Measurements from ENCODE around the gene ZNF185. TPM values are rescaled to one million over a fixed set of nuclear protein-coding genes. Genes with fewer than 3 reads are reported as not detected.

ZNF185 gene
- total RNA-seq, 1 experiment from 2014 or later = 11.3 TPM

GRCh38 chrX:152907084-152907651 is 9.3 kb downstream of the ZNF185 start:
- Histone ChIP-seq H2BK15ac (ENCODE audit: low read depth, low read length) (no peak overlapping the region), H3K27me3 (ENCODE audit: insufficient read depth, low read length) (no peaks in the 10 kb centered on the region), H2AK5ac (ENCODE audit: insufficient read length, low read length) (no peak overlapping the region), H2BK12ac (ENCODE audit: insufficient read length, low read depth, low read length) (no peak overlapping the region), H3K14ac (ENCODE audit: insufficient read depth, low read length) (peak overlapping the region; percentile 61), H3K4ac (ENCODE audit: low read depth, low read length) (no peak overlapping the region), H3K4me2 (ENCODE audit: insufficient read depth, insufficient read length, low read length) (peak overlapping the region; percentile 50), H3K56ac (ENCODE audit: insufficient read length, low read depth, low read length) (no peak overlapping the region), H3K23ac (ENCODE audit: insufficient read length, low read depth, low read length) (no peak overlapping the region), H3K79me1 (ENCODE audit: insufficient read depth, low read depth, low read length, poor library complexity, severe bottlenecking) (no peaks in the 10 kb centered on the region), H3K18ac (ENCODE audit: insufficient read length, low read depth, low read length) (peak overlapping the region; percentile 60), H4K20me1 (ENCODE audit: control insufficient read depth, insufficient read depth, insufficient read length) (no peaks in the 10 kb centered on the region), H4K5ac (ENCODE audit: insufficient read length, low read depth, low read length) (no peak overlapping the region), H3K4me1 (ENCODE audit: insufficient read depth, low read length) (no peaks in the 10 kb centered on the region), H2BK120ac (ENCODE audit: low read depth, low read length, poor library complexity, severe bottlenecking) (no peak overlapping the region), H4K8ac (replicated peaks; ENCODE audit: insufficient read length, low read depth, low read length) (no peak overlapping the region), H4K91ac (ENCODE audit: insufficient read length, low read depth, low read length) (no peak overlapping the region), H3K9me3 (ENCODE audit: control insufficient read depth, low read depth, low read length) (peaks cover 9% of the 10 kb centered on the region), H3K79me2 (ENCODE audit: insufficient read depth, low read length) (no peaks in the 10 kb centered on the region), H2AFZ (ENCODE audit: low read length) (no peak overlapping the region), H2BK20ac (ENCODE audit: low read depth, low read length, poor library complexity, severe bottlenecking) (no peak overlapping the region), H2BK5ac (ENCODE audit: insufficient read length, low read length) (no peak overlapping the region), H3K27ac (ENCODE audit: insufficient read length, low read depth, low read length) (no peak overlapping the region), H3K9ac (ENCODE audit: extremely low read depth, insufficient read length, low read length) (no peak overlapping the region), H3K23me2 (ENCODE audit: insufficient read length, low read depth, low read length, poor library complexity, severe bottlenecking) (peaks cover 4% of the 10 kb centered on the region), H3T11ph (ENCODE audit: low read length) (no peak overlapping the region)
- Mint-ChIP-seq H3K27ac (peak overlapping the region in 2 of 3 experiments; percentile 21 to 51; a peak in 3 of 7 replicates), H3K4me1 (peaks cover 17 to 23% of the 10 kb centered on the region in 2 experiments), H3K27me3 (ENCODE audit: low read depth) (peaks cover 4% of the 10 kb centered on the region), H3K9me3 (peaks cover 57 to 65% of the 10 kb centered on the region in 2 experiments), H3K36me3 (ENCODE audit: insufficient read depth in 1 of 3, low read depth in 3 of 3) (peaks cover 0 to 6% (median 2%) of the 10 kb centered on the region in 3 experiments; a peak in 5 of 7 replicates), H3K4me3 (peak overlapping the region; percentile 64 to 69)
- DNase-seq = peak; percentile 85
- TF ChIP-seq CTCF (conservative IDR thresholded peaks at IDR 0.05) = no peak
- no CpG with 5 or more reads among the region's 17 CpGs for WGBS (ENCODE audit: extremely low coverage, insufficient read length, low lambda C conversion rate)

All from H9 (cell line).